ENCODE results near the gene MVP. TPM values are rescaled to one million over a fixed set of nuclear protein-coding genes. Genes with fewer than 3 reads are reported as not detected.

MVP gene
- total RNA-seq, 1 donor from 2014 or later, result 111 TPM

DNA sequence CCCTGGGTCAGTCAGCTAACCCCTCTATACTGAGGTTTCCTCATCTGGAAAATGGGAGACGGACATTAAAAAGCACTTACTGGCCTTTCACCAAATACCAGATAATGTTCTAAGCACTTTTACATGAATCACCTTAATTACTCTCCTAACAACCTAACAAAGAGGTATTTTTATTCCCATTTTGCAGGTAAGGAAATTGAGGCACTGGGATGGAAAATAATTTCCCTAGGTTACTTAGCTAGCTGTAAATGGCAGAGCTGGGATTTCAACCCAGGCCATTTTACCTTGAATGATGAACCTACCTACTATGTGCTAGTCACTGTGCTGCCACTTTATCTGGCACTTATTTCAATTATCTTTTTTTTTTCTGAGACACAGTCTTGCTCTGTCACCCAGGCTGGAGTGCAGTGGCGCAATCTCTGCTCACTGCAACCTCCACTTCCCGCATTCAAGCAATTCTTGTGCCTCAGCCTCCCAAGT, 26.0 kb upstream of the MVP start:
- intact Hi-C loops (cut with DNase I), result no loop called here
- Histone ChIP-seq H3K27ac (no peak overlapping the region), H3K4me3 (no peak overlapping the region), H3K4me1 (peaks cover 25% of the 10 kb centered on the region), H3K9me3 (no peaks in the 10 kb centered on the region), H3K36me3 (peaks cover 0 to 25% of the 10 kb centered on the region in 2 donors), H3K27me3 (no peaks in the 10 kb centered on the region)
- TF ChIP-seq, protein P1, sequence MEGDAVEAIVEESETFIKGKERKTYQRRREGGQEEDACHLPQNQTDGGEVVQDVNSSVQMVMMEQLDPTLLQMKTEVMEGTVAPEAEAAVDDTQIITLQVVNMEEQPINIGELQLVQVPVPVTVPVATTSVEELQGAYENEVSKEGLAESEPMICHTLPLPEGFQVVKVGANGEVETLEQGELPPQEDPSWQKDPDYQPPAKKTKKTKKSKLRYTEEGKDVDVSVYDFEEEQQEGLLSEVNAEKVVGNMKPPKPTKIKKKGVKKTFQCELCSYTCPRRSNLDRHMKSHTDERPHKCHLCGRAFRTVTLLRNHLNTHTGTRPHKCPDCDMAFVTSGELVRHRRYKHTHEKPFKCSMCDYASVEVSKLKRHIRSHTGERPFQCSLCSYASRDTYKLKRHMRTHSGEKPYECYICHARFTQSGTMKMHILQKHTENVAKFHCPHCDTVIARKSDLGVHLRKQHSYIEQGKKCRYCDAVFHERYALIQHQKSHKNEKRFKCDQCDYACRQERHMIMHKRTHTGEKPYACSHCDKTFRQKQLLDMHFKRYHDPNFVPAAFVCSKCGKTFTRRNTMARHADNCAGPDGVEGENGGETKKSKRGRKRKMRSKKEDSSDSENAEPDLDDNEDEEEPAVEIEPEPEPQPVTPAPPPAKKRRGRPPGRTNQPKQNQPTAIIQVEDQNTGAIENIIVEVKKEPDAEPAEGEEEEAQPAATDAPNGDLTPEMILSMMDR (IDR thresholded peaks at IDR 0.05), result no peak
- TF ChIP-seq POLR2AphosphoS5 (IDR thresholded peaks at IDR 0.05; ENCODE audit: insufficient read depth in 1 of 2, low read depth in 1 of 2) (no peak), POLR2A (IDR thresholded peaks at IDR 0.05) (no peak)
- DNase-seq (ENCODE audit: extremely low spot score in 2 of 2), result no peak

DNA sequence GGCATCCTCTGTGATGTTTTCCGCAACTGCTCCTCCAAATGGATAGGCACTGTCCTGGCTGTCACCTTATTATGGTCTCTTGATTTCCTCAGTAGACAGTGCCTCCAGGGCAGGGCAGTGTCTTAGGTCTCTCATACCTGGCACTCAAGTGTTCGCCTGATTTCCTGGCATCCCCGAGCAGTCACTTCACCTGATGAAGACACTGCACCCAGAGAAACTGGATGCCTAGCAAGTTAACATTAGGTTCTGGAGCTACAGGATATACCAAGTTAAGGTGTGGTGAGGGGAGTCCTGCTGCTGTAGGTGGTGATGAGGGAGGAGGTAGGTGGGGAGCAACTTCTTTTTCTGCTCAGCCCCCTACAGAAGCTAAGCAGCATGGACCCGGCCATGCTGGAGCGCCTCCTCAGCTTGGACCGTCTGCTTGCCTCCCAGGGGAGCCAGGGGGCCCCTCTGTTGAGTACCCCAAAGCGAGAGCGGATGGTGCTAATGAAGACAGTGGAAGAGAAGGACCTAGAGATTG, 17.8 kb upstream of the MVP start:
- no peak overlapping the region for H3K4me3 ChIP-seq
- TF ChIP-seq POLR2AphosphoS5 (IDR thresholded peaks at IDR 0.05; ENCODE audit: insufficient read depth in 1 of 2, low read depth in 1 of 2), result no peak
- TF ChIP-seq, protein P1 (IDR thresholded peaks at IDR 0.05), result no peak
- TF ChIP-seq POLR2A (IDR thresholded peaks at IDR 0.05), result no peak
- peaks cover 0 to 24% of the 10 kb centered on the region in 2 donors for H3K36me3 ChIP-seq
- H3K27ac ChIP-seq, result no peak overlapping the region
- no peak for DNase-seq (ENCODE audit: extremely low spot score in 2 of 2)
- no peaks in the 10 kb centered on the region for H3K27me3 ChIP-seq
- intact Hi-C loops (cut with DNase I), result no loop called here
- peaks cover 14% of the 10 kb centered on the region for H3K4me1 ChIP-seq
- H3K9me3 ChIP-seq, result no peaks in the 10 kb centered on the region

DNA sequence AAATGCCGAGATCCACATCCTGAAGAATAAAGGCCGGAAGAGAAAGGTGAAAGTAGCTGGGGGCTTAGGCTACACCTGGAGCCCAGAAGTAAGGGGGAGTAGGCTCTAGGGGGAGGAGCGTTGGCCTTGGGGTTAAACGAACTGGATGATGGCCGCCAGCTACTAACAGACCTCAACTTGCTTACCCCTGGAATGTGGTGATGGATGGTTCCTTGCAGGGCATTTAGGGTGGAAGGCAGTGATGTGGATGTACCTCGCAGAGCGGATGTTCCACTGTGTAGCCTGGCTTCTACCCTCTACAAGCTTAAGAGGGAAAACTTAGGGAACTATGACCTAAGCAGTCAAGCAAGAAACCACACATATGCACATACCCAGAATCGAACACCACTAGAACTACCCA, 16.2 kb upstream of the MVP start:
- DNase-seq (ENCODE audit: extremely low spot score in 2 of 2), result no peak
- TF ChIP-seq POLR2AphosphoS5 (IDR thresholded peaks at IDR 0.05; ENCODE audit: insufficient read depth in 1 of 2, low read depth in 1 of 2) (no peak), POLR2A (IDR thresholded peaks at IDR 0.05) (no peak)
- TF ChIP-seq, protein P1 (IDR thresholded peaks at IDR 0.05), result no peak
- H3K4me3 ChIP-seq, result peak overlapping the region in 1 of 2 donors; percentile 91
- intact Hi-C loops (cut with DNase I), result no loop called here
- no peaks in the 10 kb centered on the region for H3K9me3 ChIP-seq
- no peaks in the 10 kb centered on the region for H3K27me3 ChIP-seq
- H3K4me1 ChIP-seq, result peaks cover 30% of the 10 kb centered on the region
- H3K36me3 ChIP-seq, result peaks cover 0 to 19% of the 10 kb centered on the region in 2 donors
- peak overlapping the region; percentile 98 for H3K27ac ChIP-seq

DNA sequence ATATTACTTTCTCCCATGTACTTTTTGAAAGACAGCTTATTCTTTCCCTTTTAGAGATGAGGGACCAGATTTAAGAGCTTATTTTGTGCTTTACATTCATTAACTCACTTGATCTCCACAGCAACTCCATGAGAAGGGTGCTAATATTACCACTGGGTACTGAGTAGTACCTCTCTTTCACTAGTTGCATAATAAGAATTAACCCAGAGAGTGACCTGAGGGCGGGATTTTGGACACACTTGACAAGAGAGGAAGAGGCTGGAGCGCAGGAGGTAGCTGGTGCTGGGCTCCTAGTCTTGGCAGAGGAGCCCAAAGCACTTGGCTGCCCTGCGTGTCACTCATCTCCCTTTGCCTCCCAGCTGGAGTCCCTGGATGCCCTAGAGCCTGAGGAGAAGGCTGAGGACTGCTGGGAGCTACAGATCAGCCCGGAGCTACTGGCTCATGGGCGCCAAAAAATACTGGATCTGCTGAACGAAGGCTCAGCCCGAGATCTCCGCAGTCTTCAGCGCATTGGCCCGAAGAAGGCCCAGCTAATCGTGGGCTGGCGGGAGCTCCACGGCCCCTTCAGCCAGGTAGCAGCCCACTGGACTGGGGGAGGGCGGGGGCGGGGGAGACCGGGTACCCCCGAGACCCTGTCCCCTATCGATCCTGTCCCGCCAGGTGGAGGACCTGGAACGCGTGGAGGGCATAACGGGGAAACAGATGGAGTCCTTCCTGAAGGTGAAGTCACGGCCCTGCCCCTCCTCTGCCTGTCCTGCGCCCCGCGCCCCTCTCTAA, 15.6 kb upstream of the MVP start:
- peaks cover 36% of the 10 kb centered on the region for H3K4me1 ChIP-seq
- no peak for DNase-seq (ENCODE audit: extremely low spot score in 2 of 2)
- H3K4me3 ChIP-seq, result peak overlapping the region; percentile 81 to 91
- H3K9me3 ChIP-seq, result no peaks in the 10 kb centered on the region
- intact Hi-C loops (cut with DNase I), result loop anchor here (5.0 kb wide), 1 partner anchor 573 kb away; no protein-coding TSS in a partner anchor
- H3K36me3 ChIP-seq, result peaks cover 0 to 19% of the 10 kb centered on the region in 2 donors
- peak overlapping the region; percentile 98 for H3K27ac ChIP-seq
- H3K27me3 ChIP-seq, result no peaks in the 10 kb centered on the region
- TF ChIP-seq POLR2A (IDR thresholded peaks at IDR 0.05) (no peak), POLR2AphosphoS5 (IDR thresholded peaks at IDR 0.05; ENCODE audit: insufficient read depth in 1 of 2, low read depth in 1 of 2) (no peak)
- TF ChIP-seq, protein P1 (IDR thresholded peaks at IDR 0.05), result no peak
